Measurements from ENCODE around the gene ADAMTS19.

The ADAMTS19 gene

GRCh38 chr5:129661366-129662035 is 201.4 kb downstream of the ADAMTS19 start:
- no peak overlapping the region for H3K4me3 ChIP-seq (replicated peaks; ENCODE audit: insufficient read depth, low read length)
- TF ChIP-seq POLR2AphosphoS5 (IDR thresholded peaks at IDR 0.05; ENCODE audit: low read depth) (no peak), CTCF (IDR thresholded peaks at IDR 0.05; ENCODE audit: insufficient read depth, low read length) (no peak), GABPA (IDR thresholded peaks at IDR 0.05; ENCODE audit: low read depth) (no peak), SPI1 (IDR thresholded peaks at IDR 0.05; ENCODE audit: borderline replicate concordance, low read depth) (no peak)
- no peak for DNase-seq (ENCODE audit: low read depth in 1 of 2, low spot score in 1 of 2)
- no peak overlapping the region for H3K27ac ChIP-seq (replicated peaks)
- no peaks in the 10 kb centered on the region for H3K27me3 ChIP-seq (ENCODE audit: insufficient read depth, poor library complexity, severe bottlenecking)

GRCh38 chr5:129664336-129664937 is 204.3 kb downstream of the ADAMTS19 start:
- H3K4me3 ChIP-seq (replicated peaks; ENCODE audit: insufficient read depth, low read length) = no peak overlapping the region
- DNase-seq (ENCODE audit: low read depth in 1 of 2, low spot score in 1 of 2) = peak in 1 of 2 experiments; percentile 4
- H3K27ac ChIP-seq (replicated peaks) = no peak overlapping the region
- H3K27me3 ChIP-seq (ENCODE audit: insufficient read depth, poor library complexity, severe bottlenecking) = no peaks in the 10 kb centered on the region
- no peak for TF ChIP-seq REST (IDR thresholded peaks at IDR 0.05; ENCODE audit: insufficient replicate concordance, low read depth)
- no peak for TF ChIP-seq POLR2AphosphoS5 (IDR thresholded peaks at IDR 0.05; ENCODE audit: low read depth)
- peak; percentile 43 for TF ChIP-seq CTCF (IDR thresholded peaks at IDR 0.05; ENCODE audit: insufficient read depth, low read length)

- Histone ChIP-seq H3K27ac (replicated peaks) (no peak overlapping the region), H3K27me3 (ENCODE audit: insufficient read depth, poor library complexity, severe bottlenecking) (no peaks in the 10 kb centered on the region), H3K4me3 (replicated peaks; ENCODE audit: insufficient read depth, low read length) (no peak overlapping the region)
- DNase-seq (ENCODE audit: low read depth in 1 of 2, low spot score in 1 of 2) = no peak
- TF ChIP-seq SPI1 (IDR thresholded peaks at IDR 0.05; ENCODE audit: borderline replicate concordance, low read depth) (no peak), GABPA (IDR thresholded peaks at IDR 0.05; ENCODE audit: low read depth) (no peak), REST (IDR thresholded peaks at IDR 0.05; ENCODE audit: insufficient replicate concordance, low read depth) (no peak), CTCF (IDR thresholded peaks at IDR 0.05; ENCODE audit: insufficient read depth, low read length) (no peak), POLR2AphosphoS5 (IDR thresholded peaks at IDR 0.05; ENCODE audit: low read depth) (no peak)
Measured at GRCh38 chr5:129670957-129671500, 210.9 kb downstream of the ADAMTS19 start.
